ENCODE data around the gene PLEKHM3.

- TF ChIP-seq CTCF (IDR thresholded peaks at IDR 0.05) (no peak), POLR2A (IDR thresholded peaks at IDR 0.05) (no peak)
Measured at GRCh38 chr2:207901401-207901800, 123.9 kb downstream of the PLEKHM3 start.
